Superior temporal gyrus (tissue), 1 donor: Measurements from ENCODE around the gene SH3PXD2A.
"Not testable (repeated sequence)": the region's sequence is repeated elsewhere in the genome, so short reads cannot be mapped to it uniquely, and the experiment has no call there.

Experiments
- DNase-seq: peaks from one replicate; pipeline ENCODE4 v3.0.0-alpha.2; 2016; ENCODE audit errors: extremely low spot score

Gene SH3PXD2A

DNA sequence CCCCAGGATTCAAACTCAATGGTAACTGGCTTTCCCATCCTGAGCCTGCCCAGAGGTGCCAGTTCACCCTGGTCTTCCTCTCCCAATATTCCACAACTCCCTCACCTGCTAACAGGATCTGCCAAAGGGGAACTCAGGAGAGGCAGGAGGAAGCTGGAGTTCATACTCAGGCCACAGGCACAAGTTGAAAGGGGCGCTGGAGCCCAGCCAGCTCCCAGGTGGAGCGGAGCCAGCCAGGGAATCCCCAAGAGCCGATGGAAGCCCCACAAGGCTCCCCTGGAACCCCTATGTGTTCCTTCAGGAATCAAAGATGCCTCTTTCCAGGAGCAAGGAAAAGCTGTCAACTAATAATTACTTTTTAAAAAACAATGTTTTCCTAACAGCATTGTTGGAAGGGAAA, 63.5 kb downstream of the SH3PXD2A start:
- no peak for DNase-seq

GRCh38 chr10:103791291-103791690, 64.1 kb downstream of the SH3PXD2A start:
- DNase-seq, result no peak

DNA sequence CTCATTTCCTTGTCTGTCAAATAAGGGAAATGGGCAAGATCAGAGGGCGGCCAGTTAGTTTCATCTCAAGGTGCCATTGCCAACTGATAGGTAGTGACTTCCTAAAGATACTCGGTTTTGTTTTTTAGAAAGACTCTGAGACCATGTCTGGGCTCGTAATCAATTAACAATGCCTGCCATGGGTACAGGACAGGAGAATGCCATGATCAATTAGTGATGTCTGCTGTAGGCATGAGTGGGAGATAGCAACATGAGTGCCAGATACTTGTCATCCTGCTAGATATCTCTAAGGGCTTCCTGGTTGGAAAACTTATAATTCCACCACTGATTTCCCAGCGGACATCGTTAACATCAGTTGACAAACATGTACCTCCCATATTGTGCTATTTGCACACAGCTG, 64.8 kb downstream of the SH3PXD2A start:
- no peak for DNase-seq

- no peak for DNase-seq
These were observed 65.6 kb downstream of the SH3PXD2A start for GRCh38 chr10:103789771-103790201.

GRCh38 chr10:103789161-103789560, 66.2 kb downstream of the SH3PXD2A start:
- no peak for DNase-seq

DNA sequence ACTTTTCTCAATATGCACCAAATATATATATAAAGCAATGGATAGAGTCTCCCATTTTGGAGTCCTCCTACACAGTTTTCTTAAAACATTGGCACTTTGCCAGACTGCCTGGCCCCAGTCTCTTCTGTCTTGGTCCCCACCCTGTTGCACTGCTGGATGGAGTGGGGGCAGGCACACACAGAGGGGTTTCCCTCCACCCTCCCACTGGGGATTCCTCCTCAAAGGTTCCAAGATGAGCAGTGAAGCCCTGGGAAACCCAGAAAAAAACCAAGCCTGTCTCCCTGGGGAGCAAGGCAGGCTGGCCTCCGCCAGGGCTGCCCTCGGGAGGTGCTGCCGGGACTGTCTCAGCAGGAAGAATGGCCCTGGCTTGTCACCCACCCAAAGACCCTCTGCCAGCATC, 68.0 kb downstream of the SH3PXD2A start:
- DNase-seq, result no peak

GRCh38 chr10:103786020-103786419, 69.4 kb downstream of the SH3PXD2A start:
- no peak for DNase-seq

- DNase-seq, result no peak
These were observed 70.5 kb downstream of the SH3PXD2A start for GRCh38 chr10:103784723-103785418.

DNA sequence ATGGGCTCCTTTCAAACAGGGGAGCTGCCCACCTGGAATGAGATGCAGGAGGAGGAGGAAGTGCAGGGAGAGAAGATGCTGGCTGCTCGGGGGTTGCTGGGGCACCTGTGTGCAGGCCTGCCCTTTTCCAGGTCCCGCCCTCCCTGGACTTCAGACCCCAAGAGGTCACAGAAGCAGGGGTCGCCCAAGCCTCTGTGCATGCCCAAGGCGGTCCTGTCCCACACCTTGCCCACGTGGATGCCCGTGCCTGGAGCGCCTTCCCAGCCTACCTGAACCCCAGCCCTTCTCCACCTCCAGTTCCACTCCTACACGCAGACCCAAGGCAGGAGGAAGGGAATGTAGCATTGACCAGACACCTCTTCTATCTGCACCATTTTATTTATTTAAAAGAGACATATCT, 71.3 kb downstream of the SH3PXD2A start:
- no peak for DNase-seq

GRCh38 chr10:103783681-103784080, 71.7 kb downstream of the SH3PXD2A start:
- no peak for DNase-seq

GRCh38 chr10:103781329-103782061, 73.9 kb downstream of the SH3PXD2A start:
- DNase-seq, result no peak

GRCh38 chr10:103780242-103781149, 74.9 kb downstream of the SH3PXD2A start:
- DNase-seq, result no peak

DNA sequence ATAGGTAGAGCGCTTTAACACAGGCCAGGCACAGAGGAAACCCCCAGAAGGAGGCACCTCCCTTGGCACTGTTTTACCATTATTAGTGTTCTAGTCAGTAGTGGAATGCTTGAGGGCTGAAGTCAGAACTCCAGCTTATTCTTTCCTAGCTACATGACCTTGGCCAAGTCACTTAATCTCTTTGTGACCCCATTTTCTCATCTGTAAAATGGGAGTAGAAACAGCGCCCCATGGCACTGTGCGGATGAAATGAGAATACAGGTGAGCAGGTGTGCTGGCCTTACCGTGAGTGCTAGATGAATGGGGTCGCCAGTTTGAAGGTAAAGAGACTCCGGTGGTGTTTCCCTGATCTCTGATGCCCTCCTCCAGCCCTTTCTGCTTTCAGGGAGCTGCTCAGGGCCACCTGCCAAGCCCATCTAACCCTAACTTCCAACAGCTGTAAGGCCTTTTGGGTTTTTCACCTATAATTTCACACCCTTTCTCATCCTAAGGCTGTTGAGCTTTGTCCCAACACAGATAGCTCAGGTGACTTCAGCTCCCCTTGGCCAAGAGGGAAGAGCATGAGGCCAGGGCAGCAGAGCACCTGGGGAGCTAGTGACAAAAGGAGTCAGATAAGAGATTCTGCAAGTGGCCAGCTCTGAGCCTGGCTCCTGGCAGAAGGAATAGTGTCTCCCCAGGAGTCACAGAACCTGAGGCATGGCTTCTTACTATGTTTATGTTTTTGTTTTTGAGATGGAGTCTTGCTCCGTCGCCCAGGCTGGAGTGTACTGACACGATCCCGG, 76.8 kb downstream of the SH3PXD2A start:
- DNase-seq, result no peak

- DNase-seq, result no peak
These were observed 78.3 kb downstream of the SH3PXD2A start for GRCh38 chr10:103776878-103777591.

DNA sequence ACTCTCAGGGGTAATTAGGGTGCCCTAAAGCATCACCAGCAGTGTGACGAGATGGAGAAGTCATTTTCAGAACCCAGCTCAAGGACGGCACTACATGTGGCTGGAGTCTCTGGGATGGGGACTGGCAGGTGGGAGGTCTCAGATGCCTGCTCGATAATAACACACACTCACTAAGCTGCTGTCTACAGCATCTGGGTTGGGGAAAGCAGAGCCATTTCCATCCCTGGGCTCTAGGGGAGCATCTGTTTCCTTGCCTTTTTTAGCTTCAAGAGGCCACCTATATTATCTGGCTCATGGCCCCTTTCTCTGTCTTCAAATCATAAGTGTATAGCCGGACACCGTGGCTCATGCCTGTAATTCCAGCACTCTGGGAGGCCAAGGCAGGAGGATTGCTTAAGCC, 79.6 kb downstream of the SH3PXD2A start:
- no peak for DNase-seq

DNA sequence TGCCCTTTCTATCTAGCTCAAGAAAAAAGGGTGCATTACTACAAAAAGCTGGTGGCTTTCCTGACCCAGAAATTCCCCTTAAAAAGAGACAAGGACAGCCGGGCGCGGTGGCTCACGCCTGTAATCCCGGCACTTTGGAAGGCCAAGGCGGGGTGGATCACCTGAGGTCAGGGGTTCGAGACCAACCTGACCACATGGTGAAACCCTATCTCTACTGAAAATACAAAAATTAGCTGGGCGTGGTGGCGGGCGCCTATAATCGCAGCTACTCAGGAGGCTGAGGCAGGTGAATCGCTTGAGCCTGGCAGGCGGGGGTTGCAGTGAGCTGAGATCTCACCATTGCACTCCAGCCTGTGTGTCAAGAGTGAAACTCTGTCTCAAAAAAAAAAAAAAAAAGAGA, 82.5 kb downstream of the SH3PXD2A start:
- not testable (repeated sequence) for DNase-seq

- peak; percentile 21 for DNase-seq
These were observed 83.1 kb downstream of the SH3PXD2A start for GRCh38 chr10:103772096-103772845.

GRCh38 chr10:103770139-103770538, 85.2 kb downstream of the SH3PXD2A start:
- DNase-seq, result no peak

DNA sequence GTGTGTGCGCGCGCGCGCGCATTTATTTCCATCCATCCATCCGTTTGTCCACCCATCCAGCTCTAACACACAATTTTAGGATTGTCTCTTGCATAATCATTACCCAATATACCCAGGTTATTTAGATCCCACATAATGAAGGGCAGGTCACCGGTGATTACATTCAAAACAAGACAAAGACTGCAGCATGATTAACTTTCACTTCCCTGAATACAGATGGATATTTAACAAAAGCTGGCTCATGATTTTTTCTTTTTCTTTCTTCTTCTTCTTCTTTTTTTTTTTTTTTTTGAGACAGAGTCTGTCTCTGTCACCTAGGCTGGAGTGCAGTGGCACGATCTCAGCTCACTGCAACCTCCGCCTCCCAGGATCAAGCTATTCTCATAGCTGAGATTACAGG, 86.2 kb downstream of the SH3PXD2A start:
- no peak for DNase-seq

GRCh38 chr10:103768345-103768744, 87.0 kb downstream of the SH3PXD2A start:
- DNase-seq, result no peak
